Breast epithelium (tissue), 4 donors: Measurements from ENCODE around the gene BRIX1. TPM values are rescaled to one million over a fixed set of nuclear protein-coding genes. Genes with fewer than 3 reads are reported as not detected.
A peak's percentile ranks its signal among the peaks of the same experiment; 100 is the strongest.

Source experiments
- DNase-seq, 2 donors: peaks; one replicate each; pipeline ENCODE4 v3.0.0-alpha.2; 2019; ENCODE audit warnings: low spot score in 2 of 2
- H3K27ac ChIP-seq, 2 donors: fragments of 200-600 bp; sonication (generic) in 1 of 2; one replicate each; pipeline ENCODE4 v1.5.1; 2016 to 2019; ENCODE audit warnings: mild to moderate bottlenecking in 1 of 2
- H3K27me3 ChIP-seq, 2 donors: fragments of 200-600 bp; sonication (generic) in 1 of 2; one replicate each; pipeline versions ENCODE4 v1.5.1 to v1.6.0; 2017 to 2019; ENCODE audit warnings: control low read depth in 1 of 2, mild to moderate bottlenecking in 1 of 2
- H3K36me3 ChIP-seq: fragments of 200-600 bp; one replicate; pipeline ENCODE4 v1.5.1; 2019
- H3K4me1 ChIP-seq, 2 donors: fragments of 200-600 bp; sonication (generic); one replicate each; pipeline ENCODE4 v1.5.1; 2016 to 2019; ENCODE audit warnings: control low read depth in 1 of 2
- H3K4me3 ChIP-seq, 3 donors: fragments of 200-600 bp; sonication (generic); 1 replicate in 2 of 3; 2 replicates in 1 of 3; pipeline ENCODE4 v1.5.1; 2016 to 2019; ENCODE audit warnings: mild to moderate bottlenecking in 3 of 3, moderate library complexity in 2 of 3
- H3K9me3 ChIP-seq, 2 donors: fragments of 200-600 bp; sonication (generic) in 1 of 2; one replicate each; pipeline ENCODE4 v1.5.1; 2016 to 2019; ENCODE audit warnings: control low read depth in 1 of 2
- CTCF ChIP-seq, 3 donors: fragments of 450-650 bp; IDR thresholded peaks; one replicate each; pipeline ENCODE4 v1.5.1; 2016 to 2017; ENCODE audit warnings: antibody characterized with exemption in 3 of 3, mild to moderate bottlenecking in 3 of 3, moderate library complexity in 3 of 3
- POLR2A ChIP-seq: fragments of 450-650 bp; IDR thresholded peaks from one replicate; pipeline ENCODE4 v1.6.1; 2016; ENCODE audit warnings: antibody characterized with exemption, mild to moderate bottlenecking, moderate library complexity
- POLR2AphosphoS5 ChIP-seq, 3 donors: sonication (generic); formaldehyde crosslinking; IDR thresholded peaks; one replicate each; pipeline ENCODE4 v1.6.1; 2017; ENCODE audit warnings: antibody characterized with exemption in 3 of 3
- intact Hi-C: fragments of 100-400 bp; cut with DNase I; formaldehyde crosslinking; loops from one replicate; pipeline ENCODE4 v1.15.1; 2023; ENCODE audit warnings: low total_unique reads
- total RNA-seq, 3 donors: library from RNA; depleted of rRNA; stranded (reverse); fragments of >200 nt; gene quantifications; one replicate each; pipeline ENCODE4 v1.1.0, GENCODE V29; 2016

The BRIX1 gene
- total RNA-seq, 3 donors from 2014 or later, result 18.2 to 28.8 (median 23.7) TPM

- no peak overlapping the region for H3K4me3 ChIP-seq
- H3K9me3 ChIP-seq, result no peaks in the 10 kb centered on the region
- no peaks in the 10 kb centered on the region for H3K27me3 ChIP-seq
- intact Hi-C loops, result no loop called here
- H3K4me1 ChIP-seq, result peaks cover 3 to 4% of the 10 kb centered on the region in 2 donors
- DNase-seq, result no peak
- no peak overlapping the region for H3K27ac ChIP-seq
- H3K36me3 ChIP-seq, result no peaks in the 10 kb centered on the region
- TF ChIP-seq CTCF (IDR thresholded peaks at IDR 0.05), result no peak
- no peak for TF ChIP-seq POLR2AphosphoS5 (IDR thresholded peaks at IDR 0.05)
- TF ChIP-seq POLR2A, result no peak
Observed at GRCh38 chr5:34927785-34928184, 12.3 kb downstream of the BRIX1 start.

GRCh38 chr5:34928267-34928666 lies 12.8 kb downstream of the BRIX1 start:
- peak overlapping the region in 1 of 2 donors; percentile 95 for H3K27ac ChIP-seq

GRCh38 chr5:34929134-34929719 lies 13.7 kb downstream of the BRIX1 start, which contains the start of gene DNAJC21:
Gene DNAJC21 (plus strand): TSS chr5:34929559. CDS start chr5:34929820, 261 bp downstream.
- H3K36me3 ChIP-seq, result no peaks in the 10 kb centered on the region
- H3K27ac ChIP-seq, result peak within 1 kb of the TSS; percentile 95 to 99
- peak within 1 kb of the TSS; percentile 87 to 99 (median 94) for H3K4me3 ChIP-seq
- intact Hi-C loops, result no loop called here
- H3K9me3 ChIP-seq, result no peaks in the 10 kb centered on the region
- peak; percentile 8 to 27 (median 15) for TF ChIP-seq POLR2AphosphoS5 (IDR thresholded peaks at IDR 0.05)
- no peak for TF ChIP-seq POLR2A
- peaks cover 0 to under 1% of the 10 kb centered on the region in 2 donors for H3K4me1 ChIP-seq
- no peaks in the 10 kb centered on the region for H3K27me3 ChIP-seq
- DNase-seq, result peak; percentile 96

More at GRCh38 chr5:34928267-34928666, 12.8 kb downstream of the BRIX1 start:
- peaks cover 3 to 4% of the 10 kb centered on the region in 2 donors for H3K4me1 ChIP-seq
- no peak for DNase-seq
- no peaks in the 10 kb centered on the region for H3K36me3 ChIP-seq
- TF ChIP-seq POLR2A (no peak), CTCF (IDR thresholded peaks at IDR 0.05) (no peak), POLR2AphosphoS5 (IDR thresholded peaks at IDR 0.05) (no peak)
- H3K27me3 ChIP-seq, result no peaks in the 10 kb centered on the region
- no peaks in the 10 kb centered on the region for H3K9me3 ChIP-seq
- H3K4me3 ChIP-seq, result no peak overlapping the region
- intact Hi-C loops, result no loop called here

GRCh38 chr5:34929720-34930461 lies 14.4 kb downstream of the BRIX1 start:
- intact Hi-C loops, result no loop called here
- Histone ChIP-seq H3K4me3 (peak overlapping the region; percentile 87 to 99 (median 94)), H3K4me1 (no peaks in the 10 kb centered on the region), H3K36me3 (no peaks in the 10 kb centered on the region), H3K27ac (peak overlapping the region; percentile 95 to 99), H3K27me3 (no peaks in the 10 kb centered on the region), H3K9me3 (no peaks in the 10 kb centered on the region)
- TF ChIP-seq POLR2A, result peak; percentile 8
- no peak for TF ChIP-seq CTCF (IDR thresholded peaks at IDR 0.05)
- TF ChIP-seq POLR2AphosphoS5 (IDR thresholded peaks at IDR 0.05), result peak; percentile 34 to 40 (median 40)
- peak; percentile 83 to 85 for DNase-seq

GRCh38 chr5:34930462-34930844 lies 14.9 kb downstream of the BRIX1 start:
- H3K36me3 ChIP-seq, result no peaks in the 10 kb centered on the region
- H3K9me3 ChIP-seq, result no peaks in the 10 kb centered on the region
- DNase-seq, result no peak
- H3K27ac ChIP-seq, result peak overlapping the region; percentile 95 to 99
- H3K27me3 ChIP-seq, result no peaks in the 10 kb centered on the region
- TF ChIP-seq POLR2A (no peak), POLR2AphosphoS5 (IDR thresholded peaks at IDR 0.05) (no peak), CTCF (IDR thresholded peaks at IDR 0.05) (no peak)
- no peaks in the 10 kb centered on the region for H3K4me1 ChIP-seq
- intact Hi-C loops, result no loop called here
- peak overlapping the region; percentile 87 to 99 (median 94) for H3K4me3 ChIP-seq
